HepG2 (cell line): ENCODE results near the gene PRR5L.

Source experiments
- ATF1 ChIP-seq: IDR thresholded peaks from 2 replicates; pipeline ENCODE4 v1.6.1; 2016; ENCODE audit warnings: mild to moderate bottlenecking, control low read depth
- CBX2 ChIP-seq, 2 experiments: fragments of 200-600 bp in 1 of 2; sonication (generic); formaldehyde crosslinking in 1 of 2; IDR thresholded peaks; 2 replicates each; pipeline versions ENCODE4 v1.7.0 to v1.8.1; 2018 to 2022; ENCODE audit warnings: low read depth in 2 of 2, low read length in 1 of 2, mild to moderate bottlenecking in 1 of 2, missing genetic modification reagents in 1 of 2
- ISX ChIP-seq: sonication (generic); formaldehyde crosslinking; conservative IDR thresholded peaks from 2 replicates; pipeline ENCODE4 v1.5.0; 2020; ENCODE audit warnings: missing genetic modification reagents
- KLF12 ChIP-seq: sonication (generic); formaldehyde crosslinking; IDR thresholded peaks from 2 replicates; pipeline ENCODE4 v1.4.0; 2020; ENCODE audit warnings: missing genetic modification reagents, borderline replicate concordance
- KLF16 ChIP-seq, 2 experiments: sonication (generic) in 1 of 2; formaldehyde crosslinking in 1 of 2; IDR thresholded peaks; 2 replicates each; pipeline versions ENCODE4 v1.6.1 to v1.8.0; 2016 to 2023; ENCODE audit warnings: missing genetic modification reagents in 2 of 2, missing compliant biosample characterization in 1 of 2
- MAZ ChIP-seq, 2 experiments: sonication (generic) in 1 of 2; formaldehyde crosslinking in 1 of 2; IDR thresholded peaks; 2 replicates each; pipeline versions ENCODE4 v1.5.0 to v1.6.1; 2012 to 2020; ENCODE audit warnings: low read depth in 2 of 2, mild to moderate bottlenecking in 2 of 2, borderline replicate concordance in 1 of 2, improper control_type of control experiment in 1 of 2, low read length in 1 of 2, missing genetic modification reagents in 1 of 2, moderate library complexity in 1 of 2
- SMC3 ChIP-seq: IDR thresholded peaks from 2 replicates; pipeline ENCODE4 v1.6.1; 2011; ENCODE audit warnings: low read length, improper control_type of control experiment
- TBP ChIP-seq: sonication (generic); formaldehyde crosslinking; IDR thresholded peaks from 2 replicates; pipeline ENCODE4 v1.5.0; 2020; ENCODE audit warnings: missing genetic modification reagents
- ZC3H13 ChIP-seq: sonication (generic); formaldehyde crosslinking; IDR thresholded peaks from 2 replicates; pipeline ENCODE4 v1.8.1; 2023; ENCODE audit warnings: mild to moderate bottlenecking, missing genetic modification reagents, moderate library complexity
- ZKSCAN1 ChIP-seq: fragments of 150-350 bp; IDR thresholded peaks from 2 replicates; pipeline ENCODE4 v1.6.1; 2014; ENCODE audit warnings: low read length
- ZKSCAN8 ChIP-seq: IDR thresholded peaks from 2 replicates; pipeline ENCODE4 v1.6.1; 2016; ENCODE audit warnings: borderline replicate concordance, missing genetic modification reagents, missing compliant biosample characterization
- ZNF3 ChIP-seq: IDR thresholded peaks from 2 replicates; pipeline ENCODE4 v1.7.0; 2017; ENCODE audit warnings: inconsistent platforms
- ZNF468 ChIP-seq: sonication (generic); formaldehyde crosslinking; IDR thresholded peaks from 2 replicates; pipeline ENCODE4 v1.8.0; 2022; ENCODE audit warnings: mild to moderate bottlenecking, moderate library complexity, missing genetic modification reagents

DNA sequence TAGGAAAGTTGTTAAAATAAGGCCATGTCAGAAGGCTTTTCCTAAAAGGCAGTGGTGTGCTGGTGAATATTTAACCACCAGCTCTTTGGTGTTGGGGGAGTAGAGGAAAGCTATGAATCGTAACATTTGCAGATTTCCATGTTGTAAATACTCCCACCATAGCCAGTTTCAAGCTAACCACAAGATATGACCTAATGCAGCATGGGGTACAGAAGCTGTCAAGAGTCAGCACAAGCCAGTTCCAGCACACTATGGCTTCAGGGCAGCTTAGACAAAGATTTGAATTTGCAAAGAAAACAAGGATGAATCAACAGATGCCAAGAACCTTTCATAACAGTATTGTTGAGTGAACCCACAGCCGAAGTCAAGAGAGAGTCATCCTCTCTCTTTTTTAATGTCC, 46.8 kb upstream of the PRR5L start:
- TF ChIP-seq KLF16 (CRISPR knock-in tag; IDR thresholded peaks at IDR 0.05) (no peak), ATF1 (CRISPR knock-in tag) (no peak), ZKSCAN8 (CRISPR knock-in tag) (no peak), TBP (CRISPR knock-in tag) (no peak), ZNF3 (CRISPR knock-in tag) (no peak), SMC3 (no peak), ZKSCAN1 (no peak), ISX (CRISPR knock-in tag) (no peak), ZNF468 (CRISPR knock-in tag) (no peak), CBX2 (IDR thresholded peaks at IDR 0.05; ENCODE audit: low read depth, low read length) (no peak), CBX2 (CRISPR knock-in tag; IDR thresholded peaks at IDR 0.05; ENCODE audit: low read depth) (no peak), MAZ (IDR thresholded peaks at IDR 0.05; ENCODE audit: borderline replicate concordance, low read depth, low read length) (no peak), MAZ (CRISPR knock-in tag; IDR thresholded peaks at IDR 0.05; ENCODE audit: low read depth) (no peak), KLF12 (CRISPR knock-in tag) (no peak), ZC3H13 (CRISPR knock-in tag) (no peak)
